Neutrophil (primary cell): Measurements from ENCODE around the gene TCFL5.

Experiments
- H3K27ac ChIP-seq: fragments of 200-600 bp; sonication (generic); 2 replicates; pipeline ENCODE4 v1.5.1; 2016; ENCODE audit warnings: mild to moderate bottlenecking, moderate library complexity
- H3K27me3 ChIP-seq: fragments of 200-600 bp; sonication (generic); 2 replicates; pipeline ENCODE4 v1.6.0; 2016; ENCODE audit warnings: mild to moderate bottlenecking
- H3K36me3 ChIP-seq: fragments of 200-600 bp; sonication (generic); 2 replicates; pipeline ENCODE4 v1.5.1; 2017
- H3K4me1 ChIP-seq, 2 experiments: fragments of 200-600 bp in 1 of 2; sonication (generic) in 1 of 2; 1 replicate in 1 of 2; 2 replicates in 1 of 2; pipeline versions ENCODE4 v1.5.1 to v1.6.1; 2013 to 2016; ENCODE audit warnings: low read depth in 1 of 2, low read length in 1 of 2, mild to moderate bottlenecking in 1 of 2, moderate library complexity in 1 of 2; ENCODE audit not compliant: control insufficient read depth in 1 of 2, insufficient read depth in 1 of 2
- H3K4me3 ChIP-seq, 2 experiments: fragments of 200-600 bp in 1 of 2; sonication (generic) in 1 of 2; 1 replicate in 1 of 2; 2 replicates in 1 of 2; pipeline ENCODE4 v1.5.1; 2013 to 2016; ENCODE audit warnings: low read depth in 1 of 2, low read length in 1 of 2, mild to moderate bottlenecking in 1 of 2, moderate library complexity in 1 of 2
- H3K9me3 ChIP-seq: fragments of 200-600 bp; sonication (generic); 2 replicates; pipeline ENCODE4 v1.5.1; 2016
- CTCF ChIP-seq: fragments of 200-600 bp; sonication (generic); IDR thresholded peaks from 2 replicates; pipeline ENCODE4 v1.5.1; 2016; ENCODE audit warnings: antibody characterized with exemption

Gene TCFL5

GRCh38 chr20:62889411-62889810 lies 27.8 kb upstream of the TCFL5 start:
- Histone ChIP-seq H3K9me3 (no peaks in the 10 kb centered on the region), H3K4me1 (no peaks in the 10 kb centered on the region), H3K36me3 (peaks cover 100% of the 10 kb centered on the region), H3K27ac (no peak overlapping the region), H3K27me3 (no peaks in the 10 kb centered on the region), H3K4me3 (no peak overlapping the region)
- TF ChIP-seq CTCF: no peak

- Histone ChIP-seq H3K27ac (no peak overlapping the region), H3K4me3 (no peak overlapping the region), H3K27me3 (no peaks in the 10 kb centered on the region), H3K36me3 (peaks cover 96% of the 10 kb centered on the region), H3K9me3 (no peaks in the 10 kb centered on the region), H3K4me1 (no peaks in the 10 kb centered on the region)
- TF ChIP-seq CTCF: no peak
Measured at GRCh38 chr20:62888910-62889309, 27.3 kb upstream of the TCFL5 start.

GRCh38 chr20:62888406-62888805 lies 26.8 kb upstream of the TCFL5 start:
- H3K9me3 ChIP-seq: no peaks in the 10 kb centered on the region
- H3K27ac ChIP-seq: no peak overlapping the region
- TF ChIP-seq CTCF: no peak
- no peaks in the 10 kb centered on the region for H3K4me1 ChIP-seq
- no peak overlapping the region for H3K4me3 ChIP-seq
- no peaks in the 10 kb centered on the region for H3K27me3 ChIP-seq
- H3K36me3 ChIP-seq: peaks cover 91% of the 10 kb centered on the region

- Histone ChIP-seq H3K9me3 (no peaks in the 10 kb centered on the region), H3K4me1 (no peaks in the 10 kb centered on the region), H3K27me3 (no peaks in the 10 kb centered on the region), H3K36me3 (peaks cover 85% of the 10 kb centered on the region), H3K4me3 (no peak overlapping the region), H3K27ac (no peak overlapping the region)
- TF ChIP-seq CTCF: no peak
Measured at GRCh38 chr20:62887860-62888239, 26.2 kb upstream of the TCFL5 start.

GRCh38 chr20:62887152-62887859 lies 25.7 kb upstream of the TCFL5 start:
- no peaks in the 10 kb centered on the region for H3K27me3 ChIP-seq
- no peaks in the 10 kb centered on the region for H3K4me1 ChIP-seq
- no peak overlapping the region for H3K4me3 ChIP-seq
- H3K27ac ChIP-seq: no peak overlapping the region
- peaks cover 82% of the 10 kb centered on the region for H3K36me3 ChIP-seq
- no peak for TF ChIP-seq CTCF
- H3K9me3 ChIP-seq: no peaks in the 10 kb centered on the region
